Neural cell (in vitro differentiated cells): ENCODE data around the gene METTL15. TPM values are rescaled to one million over a fixed set of nuclear protein-coding genes. Genes with fewer than 3 reads are reported as not detected.
A peak's percentile ranks its signal among the peaks of the same experiment; 100 is the strongest.

Source experiments
- H2AFZ ChIP-seq: fragments of 200-600, 300-800 bp; sonication (generic), shearing (Covaris generic); 2 replicates; pipeline ENCODE4 v1.6.0; 2014; ENCODE audit warnings: low read depth, mild to moderate bottlenecking, antibody characterized with exemption, low read length, moderate library complexity
- H3F3A ChIP-seq: fragments of 200-600 bp; shearing (Covaris generic); 2 replicates; pipeline ENCODE4 v1.6.1; 2016; ENCODE audit warnings: mild to moderate bottlenecking, moderate library complexity, mixed read lengths, antibody characterized with exemption, low read length; ENCODE audit not compliant: insufficient read depth, poor library complexity, severe bottlenecking
- H3K27ac ChIP-seq: fragments of 200-600, 300-800 bp; sonication (generic), shearing (Covaris generic); 2 replicates; pipeline ENCODE4 v1.5.1; 2014; ENCODE audit warnings: mild to moderate bottlenecking, low read length, moderate library complexity
- H3K27me3 ChIP-seq: fragments of 300-800, 200-600 bp; sonication (generic), shearing (Covaris generic); 2 replicates; pipeline ENCODE4 v1.6.0; 2014; ENCODE audit warnings: mild to moderate bottlenecking, low read depth, low read length, moderate library complexity; ENCODE audit not compliant: insufficient read depth
- H3K36me3 ChIP-seq: fragments of 300-800, 200-600 bp; sonication (generic), shearing (Covaris generic); 2 replicates; pipeline ENCODE4 v1.5.1; 2014; ENCODE audit warnings: mild to moderate bottlenecking, antibody characterized with exemption, low read length, moderate library complexity; ENCODE audit not compliant: insufficient read depth
- H3K4me2 ChIP-seq: fragments of 300-800, 200-600 bp; sonication (generic), shearing (Covaris generic); 2 replicates; pipeline ENCODE4 v1.6.0; 2014; ENCODE audit warnings: mild to moderate bottlenecking, low read length
- H3K4me3 ChIP-seq: fragments of 300-800, 200-600 bp; sonication (generic), shearing (Covaris generic); 2 replicates; pipeline ENCODE4 v1.5.1; 2014; ENCODE audit warnings: mild to moderate bottlenecking, low read length, moderate library complexity
- H3K79me2 ChIP-seq: fragments of 200-600 bp; shearing (Covaris generic); replicated peaks from 2 replicates; pipeline ENCODE4 v1.6.0; 2014; ENCODE audit warnings: mild to moderate bottlenecking, low read length, moderate library complexity; ENCODE audit not compliant: insufficient read depth
- H3K9ac ChIP-seq: fragments of 300-800, 200-600 bp; sonication (generic), shearing (Covaris generic); 2 replicates; pipeline ENCODE4 v1.6.1; 2016; ENCODE audit warnings: mild to moderate bottlenecking, low read length, mixed read lengths
- H3K9me2 ChIP-seq: fragments of 200-600 bp; shearing (Covaris generic); 2 replicates; pipeline ENCODE4 v1.6.1; 2016; ENCODE audit warnings: mild to moderate bottlenecking, low read length, mixed read lengths; ENCODE audit not compliant: insufficient read depth
- H3K9me3 ChIP-seq: fragments of 200-600, 300-800 bp; sonication (generic), shearing (Covaris generic); 2 replicates; pipeline ENCODE4 v1.6.1; 2016; ENCODE audit warnings: mild to moderate bottlenecking, mixed run types, low read length, moderate library complexity, mixed read lengths
- H4K20me1 ChIP-seq: fragments of 200-600 bp; shearing (Covaris generic); 2 replicates; pipeline ENCODE4 v1.6.1; 2016; ENCODE audit warnings: mild to moderate bottlenecking, mixed run types; ENCODE audit not compliant: insufficient read depth
- CTCF ChIP-seq: fragments of 450-650 bp; IDR thresholded peaks from 2 replicates; pipeline ENCODE4 v1.5.1; 2014; ENCODE audit warnings: antibody characterized with exemption, mild to moderate bottlenecking, moderate library complexity; ENCODE audit not compliant: poor library complexity, severe bottlenecking
- EP300 ChIP-seq: fragments of 450-650 bp; conservative IDR thresholded peaks from 2 replicates; pipeline ENCODE4 v1.6.1; 2014; ENCODE audit warnings: antibody characterized with exemption, mild to moderate bottlenecking, moderate library complexity; ENCODE audit not compliant: poor library complexity, severe bottlenecking
- EZH2 ChIP-seq: fragments of 200-600, 300-800 bp; shearing (Covaris generic), sonication (generic); IDR thresholded peaks from 2 replicates; pipeline ENCODE4 v1.6.1; 2014; ENCODE audit warnings: antibody characterized with exemption, low read length, borderline replicate concordance, mild to moderate bottlenecking; ENCODE audit not compliant: insufficient read depth, poor library complexity, severe bottlenecking
- MXI1 ChIP-seq: fragments of 450-650 bp; conservative IDR thresholded peaks from 2 replicates; pipeline ENCODE4 v1.6.1; 2014; ENCODE audit warnings: antibody characterized with exemption, mild to moderate bottlenecking; ENCODE audit not compliant: poor library complexity, severe bottlenecking
- POLR2AphosphoS5 ChIP-seq: IDR thresholded peaks from 2 replicates; pipeline ENCODE4 v1.6.1; 2012
- RAD21 ChIP-seq: fragments of 450-650 bp; conservative IDR thresholded peaks from 2 replicates; pipeline ENCODE4 v1.6.1; 2014; ENCODE audit warnings: antibody characterized with exemption, mild to moderate bottlenecking, moderate library complexity
- REST ChIP-seq: IDR thresholded peaks from 2 replicates; pipeline ENCODE4 v1.6.1; 2012; ENCODE audit warnings: borderline replicate concordance
- SMC3 ChIP-seq: fragments of 450-650 bp; conservative IDR thresholded peaks from 2 replicates; pipeline ENCODE4 v1.6.1; 2014; ENCODE audit warnings: antibody characterized with exemption, mild to moderate bottlenecking, moderate library complexity; ENCODE audit not compliant: poor library complexity
- TAF1 ChIP-seq: IDR thresholded peaks from 2 replicates; pipeline ENCODE4 v1.6.1; 2012; ENCODE audit warnings: low read depth
- polyA plus RNA-seq: library from polyadenylated mRNA; depleted of rRNA; stranded (reverse); fragments of >200 nt; gene quantifications from 2 replicates; pipeline ENCODE4 v1.2.3, GENCODE V29; 2014

The METTL15 gene
- polyA plus RNA-seq, 1 donor from 2014 or later = 6.6 TPM

- Histone ChIP-seq H3F3A (no peaks in the 10 kb centered on the region), H3K27me3 (no peaks in the 10 kb centered on the region), H3K9me2 (no peaks in the 10 kb centered on the region), H3K36me3 (no peaks in the 10 kb centered on the region), H3K79me2 (peaks cover 35% of the 10 kb centered on the region), H3K4me2 (no peak overlapping the region), H2AFZ (no peak overlapping the region), H4K20me1 (no peaks in the 10 kb centered on the region), H3K4me3 (peak overlapping the region; percentile 69), H3K27ac (no peak overlapping the region), H3K9ac (no peak overlapping the region), H3K9me3 (no peaks in the 10 kb centered on the region)
- no peak for TF ChIP-seq EZH2
- no peak for TF ChIP-seq POLR2AphosphoS5
- TF ChIP-seq REST = no peak
- TF ChIP-seq EP300 = no peak
- no peak for TF ChIP-seq TAF1
- TF ChIP-seq SMC3 = no peak
- TF ChIP-seq CTCF = no peak
- no peak for TF ChIP-seq RAD21
- TF ChIP-seq MXI1 = no peak
Observed at GRCh38 chr11:28110108-28110820, 2.1 kb downstream of the METTL15 start.

- no peak overlapping the region for H3K9ac ChIP-seq
- TF ChIP-seq POLR2AphosphoS5 (no peak), RAD21 (no peak), CTCF (no peak), EP300 (no peak), TAF1 (no peak), EZH2 (no peak), MXI1 (no peak), REST (no peak), SMC3 (no peak)
- no peaks in the 10 kb centered on the region for H4K20me1 ChIP-seq
- H3K36me3 ChIP-seq = no peaks in the 10 kb centered on the region
- peaks cover 29% of the 10 kb centered on the region for H3K79me2 ChIP-seq
- no peak overlapping the region for H3K27ac ChIP-seq
- no peak overlapping the region for H3K4me2 ChIP-seq
- H3K4me3 ChIP-seq = peak overlapping the region; percentile 69
- H2AFZ ChIP-seq = no peak overlapping the region
- no peaks in the 10 kb centered on the region for H3K27me3 ChIP-seq
- no peaks in the 10 kb centered on the region for H3K9me2 ChIP-seq
- H3K9me3 ChIP-seq = no peaks in the 10 kb centered on the region
- H3F3A ChIP-seq = no peaks in the 10 kb centered on the region
Observed at GRCh38 chr11:28110821-28111200, 2.6 kb downstream of the METTL15 start.
